Gastroesophageal sphincter (tissue), 3 donors: ENCODE measurements around the gene LHX2.

Experiments used
- POLR2AphosphoS5 ChIP-seq: sonication (generic); formaldehyde crosslinking; IDR thresholded peaks from one replicate; pipeline ENCODE4 v1.6.1; 2017; ENCODE audit warnings: antibody characterized with exemption
- TF ChIP-seq, protein P1 (sequence below), 4 experiments: fragments of 200-600 bp in 2 of 4; fragments of 450-650 bp in 2 of 4; sonication (generic) in 1 of 4; IDR thresholded peaks; one replicate each; pipeline ENCODE4 v1.5.1; 2017 to 2019; ENCODE audit warnings: antibody characterized with exemption in 4 of 4, mild to moderate bottlenecking in 2 of 4, moderate library complexity in 2 of 4

- TF ChIP-seq, protein P1, sequence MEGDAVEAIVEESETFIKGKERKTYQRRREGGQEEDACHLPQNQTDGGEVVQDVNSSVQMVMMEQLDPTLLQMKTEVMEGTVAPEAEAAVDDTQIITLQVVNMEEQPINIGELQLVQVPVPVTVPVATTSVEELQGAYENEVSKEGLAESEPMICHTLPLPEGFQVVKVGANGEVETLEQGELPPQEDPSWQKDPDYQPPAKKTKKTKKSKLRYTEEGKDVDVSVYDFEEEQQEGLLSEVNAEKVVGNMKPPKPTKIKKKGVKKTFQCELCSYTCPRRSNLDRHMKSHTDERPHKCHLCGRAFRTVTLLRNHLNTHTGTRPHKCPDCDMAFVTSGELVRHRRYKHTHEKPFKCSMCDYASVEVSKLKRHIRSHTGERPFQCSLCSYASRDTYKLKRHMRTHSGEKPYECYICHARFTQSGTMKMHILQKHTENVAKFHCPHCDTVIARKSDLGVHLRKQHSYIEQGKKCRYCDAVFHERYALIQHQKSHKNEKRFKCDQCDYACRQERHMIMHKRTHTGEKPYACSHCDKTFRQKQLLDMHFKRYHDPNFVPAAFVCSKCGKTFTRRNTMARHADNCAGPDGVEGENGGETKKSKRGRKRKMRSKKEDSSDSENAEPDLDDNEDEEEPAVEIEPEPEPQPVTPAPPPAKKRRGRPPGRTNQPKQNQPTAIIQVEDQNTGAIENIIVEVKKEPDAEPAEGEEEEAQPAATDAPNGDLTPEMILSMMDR (IDR thresholded peaks at IDR 0.05) = no peak
- TF ChIP-seq POLR2AphosphoS5 = no peak
Measured at GRCh38 chr9:123998970-123999621, 12.5 kb upstream of the LHX2 start.
